Frontal cortex (tissue), 4 donors: ENCODE data around the gene CRAT. TPM values are rescaled to one million over a fixed set of nuclear protein-coding genes. Genes with fewer than 3 reads are reported as not detected.

Experiments
- DNase-seq, 2 donors: peaks; one replicate each; pipeline ENCODE4 v3.0.0; 2012; ENCODE audit warnings: low spot score in 2 of 2
- FAIRE-seq: peaks from 2 replicates; lab custom pipeline; 2012; peaks lifted over from hg19 to GRCh38; lab: Jason Lieb, UNC
- total RNA-seq: library from RNA; depleted of rRNA; stranded (reverse); fragments of >200 nt; gene quantifications from one replicate; pipeline ENCODE4 v1.2.3, GENCODE V29; 2014
- donor health status: control.
- donor health status: control.
- donor health status: control.

CRAT gene
- total RNA-seq: 12.2 TPM

DNA sequence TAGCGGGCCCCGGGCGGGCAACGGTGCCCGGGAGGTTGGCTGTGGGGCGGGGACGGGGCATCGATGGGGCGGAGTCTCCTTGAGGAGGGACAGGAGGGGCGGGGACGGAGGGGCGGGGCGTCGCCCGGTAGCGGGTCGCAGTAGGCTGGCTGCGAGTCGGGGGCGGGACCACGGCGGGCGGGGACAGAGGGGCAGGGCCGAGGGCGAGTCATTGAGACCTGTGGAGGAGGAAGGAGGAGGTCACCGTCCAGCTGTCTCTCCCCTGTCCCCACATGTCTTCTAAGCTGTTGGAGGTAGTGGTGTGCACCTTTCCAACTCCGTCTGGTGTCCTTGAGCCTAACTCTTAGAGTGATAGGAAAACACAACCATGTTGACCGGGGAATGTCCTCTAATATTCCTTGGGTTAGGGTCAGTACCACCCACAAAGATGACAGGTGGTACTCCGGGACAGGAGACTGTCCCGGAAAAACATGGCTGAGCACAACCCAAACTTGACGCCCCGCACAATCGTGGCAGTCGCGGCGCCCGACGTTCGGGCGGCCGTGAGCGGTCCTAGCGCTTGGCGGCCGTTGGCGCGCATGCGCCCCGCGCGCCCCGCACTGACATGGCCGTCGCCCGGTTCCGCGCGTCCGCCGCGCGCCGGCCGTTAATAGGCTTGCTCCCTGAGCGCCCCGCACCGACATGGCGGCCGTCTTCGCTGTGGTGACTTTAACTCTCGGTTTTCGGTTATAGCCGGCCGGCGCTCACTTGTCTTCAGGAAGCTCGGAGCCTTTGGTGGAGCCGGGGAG is at the start of gene CRAT, which contains the start of gene PTPA:
CRAT (minus strand) TSS at position 54 of the 788 bp plus-strand sequence. CDS start 284 bp downstream, outside the sequence.
PTPA (plus strand) TSS at position 676 of the 788 bp plus-strand sequence. CDS start 186 bp downstream, outside the sequence.
- DNase-seq (peak; percentile 100), FAIRE-seq (no peak)

DNA sequence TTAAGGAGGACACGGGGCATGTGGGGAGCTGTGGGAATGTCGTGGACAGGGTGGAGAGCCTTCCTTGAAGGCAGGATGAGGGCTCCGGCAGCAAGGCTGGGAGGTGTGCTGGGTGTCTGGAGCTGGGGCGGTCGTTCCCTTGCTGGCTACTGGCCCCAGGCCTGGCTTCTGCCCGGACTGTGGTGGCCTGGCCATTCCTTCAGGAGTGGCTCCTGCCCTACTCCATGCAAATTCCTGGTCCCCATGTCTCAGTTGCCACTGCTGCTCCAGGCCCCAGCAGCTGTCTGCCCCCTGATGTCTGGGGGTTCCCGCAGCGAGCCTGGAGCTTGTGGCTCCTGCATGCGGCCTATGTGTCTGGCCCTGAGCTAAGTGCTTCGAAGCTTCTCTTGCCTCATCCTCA is 45.6 kb upstream of the CRAT start:
- no peak for FAIRE-seq
- DNase-seq: no peak

DNA sequence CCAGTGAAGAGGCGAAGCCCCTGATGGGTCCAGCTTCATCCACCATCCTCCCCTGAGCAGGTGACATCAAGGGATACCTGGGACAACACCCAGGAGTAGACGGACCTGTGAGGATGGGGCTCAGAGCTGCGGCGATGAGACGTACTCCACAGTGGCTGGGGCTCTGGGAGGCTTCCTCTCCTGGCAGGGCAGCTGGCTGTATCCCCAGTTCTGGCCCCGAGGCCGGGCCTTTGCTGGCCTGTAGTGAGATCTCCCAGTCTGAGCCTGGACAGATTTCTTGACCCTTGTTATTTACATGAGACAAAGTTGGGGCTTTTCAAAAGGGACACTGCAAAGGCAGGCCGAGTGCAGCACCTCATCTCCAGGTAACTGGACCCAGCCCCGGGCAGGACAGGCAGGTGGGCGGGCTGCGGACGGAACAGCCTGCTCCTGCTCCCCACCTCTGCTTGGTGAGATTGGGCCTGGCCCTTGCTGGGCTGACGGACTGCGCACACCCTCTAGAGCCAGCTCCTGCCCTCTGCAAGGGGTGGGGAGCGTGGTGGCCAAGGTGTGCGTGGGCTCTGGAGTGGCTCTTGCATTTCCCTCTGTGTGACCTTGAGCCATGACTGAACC is 44.4 kb upstream of the CRAT start:
- no peak for DNase-seq
- no peak for FAIRE-seq

DNA sequence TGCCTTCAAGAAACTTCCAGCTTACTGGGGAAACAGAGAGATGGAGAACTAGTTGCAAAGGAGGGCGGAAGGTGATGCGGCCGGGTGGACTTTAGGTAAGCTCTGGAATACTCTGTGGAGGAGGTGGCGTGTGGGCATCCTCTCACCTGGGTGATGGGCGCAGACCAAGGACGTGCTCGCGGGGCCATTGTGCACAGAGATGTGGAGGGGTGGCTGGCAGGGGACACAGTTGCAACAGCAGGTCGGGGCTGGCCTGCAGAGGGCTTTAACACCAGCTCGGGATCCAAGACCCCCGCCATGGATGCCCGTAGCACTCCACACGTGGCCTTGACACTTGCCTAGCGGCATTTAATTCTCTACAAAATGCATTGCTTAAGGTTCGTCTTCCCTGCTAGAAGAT is 40.9 kb upstream of the CRAT start:
- no peak for FAIRE-seq
- DNase-seq: no peak

DNA sequence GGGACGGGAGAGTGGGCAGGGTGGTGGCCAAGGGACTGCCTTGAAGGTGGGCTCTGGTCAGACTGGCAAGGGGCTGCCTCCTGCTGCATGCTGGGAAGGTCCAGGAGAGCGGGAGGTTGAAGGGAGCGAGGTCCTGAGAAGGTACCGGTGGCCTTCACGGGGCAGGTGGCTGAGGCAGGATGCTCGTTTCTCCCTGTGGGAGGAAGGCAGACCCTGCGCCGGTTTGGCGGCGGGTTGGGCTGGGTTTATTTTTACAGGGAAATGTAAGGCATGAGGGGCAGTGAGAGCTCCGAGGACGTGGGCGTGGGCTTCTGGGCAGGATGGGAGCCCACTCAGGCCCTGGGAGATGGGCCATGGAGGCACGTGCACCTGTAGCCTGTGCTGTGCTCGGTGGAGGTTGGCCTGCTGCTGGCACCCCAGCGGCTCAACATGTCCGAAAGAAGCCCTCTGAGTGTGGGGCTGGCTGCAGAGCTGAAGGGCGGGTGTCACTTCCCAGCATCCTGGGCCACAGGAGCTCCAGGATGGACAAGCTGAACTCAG is 40.1 kb upstream of the CRAT start:
- DNase-seq (no peak), FAIRE-seq (no peak)

DNA sequence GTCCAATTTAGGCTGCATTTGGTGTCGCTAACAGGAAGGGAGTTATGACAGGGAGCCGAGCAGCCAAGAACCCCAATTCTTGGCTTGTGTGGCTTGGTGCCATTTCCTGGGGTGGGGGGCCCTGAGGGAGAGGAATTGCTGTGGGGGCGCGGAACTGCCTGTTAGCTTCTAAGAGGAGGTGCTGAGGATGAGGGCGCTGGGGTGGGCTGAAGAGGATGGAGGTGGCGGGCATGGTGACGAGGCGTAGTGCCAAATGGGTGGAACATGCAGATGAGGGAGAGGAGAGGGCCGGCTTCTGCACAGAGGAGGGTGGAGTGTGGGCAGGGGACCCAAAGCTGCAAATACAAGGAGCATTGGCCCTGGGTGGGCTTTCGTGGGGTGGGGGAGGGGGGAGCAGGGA is 39.5 kb upstream of the CRAT start:
- DNase-seq (no peak), FAIRE-seq (no peak)

DNA sequence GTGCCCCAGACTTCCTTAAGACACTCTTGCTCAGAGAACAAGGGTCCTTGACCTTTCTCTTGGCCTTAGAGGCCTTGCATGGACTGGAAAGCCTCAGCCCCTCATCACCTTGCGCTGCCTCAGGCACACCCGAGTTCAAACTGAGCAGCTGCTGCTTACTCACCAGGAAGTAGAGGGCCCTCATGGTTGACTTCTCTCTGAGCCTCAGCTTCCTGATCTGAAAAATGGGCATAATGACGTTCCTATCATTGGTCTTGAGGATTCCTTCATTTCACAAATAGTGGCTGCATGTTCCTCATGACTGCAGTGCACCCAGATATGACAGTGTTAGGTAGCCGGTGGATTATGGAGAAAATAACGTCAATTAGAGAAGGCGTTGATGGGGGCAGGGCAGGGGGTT is 38.8 kb upstream of the CRAT start:
- DNase-seq: no peak
- no peak for FAIRE-seq

DNA sequence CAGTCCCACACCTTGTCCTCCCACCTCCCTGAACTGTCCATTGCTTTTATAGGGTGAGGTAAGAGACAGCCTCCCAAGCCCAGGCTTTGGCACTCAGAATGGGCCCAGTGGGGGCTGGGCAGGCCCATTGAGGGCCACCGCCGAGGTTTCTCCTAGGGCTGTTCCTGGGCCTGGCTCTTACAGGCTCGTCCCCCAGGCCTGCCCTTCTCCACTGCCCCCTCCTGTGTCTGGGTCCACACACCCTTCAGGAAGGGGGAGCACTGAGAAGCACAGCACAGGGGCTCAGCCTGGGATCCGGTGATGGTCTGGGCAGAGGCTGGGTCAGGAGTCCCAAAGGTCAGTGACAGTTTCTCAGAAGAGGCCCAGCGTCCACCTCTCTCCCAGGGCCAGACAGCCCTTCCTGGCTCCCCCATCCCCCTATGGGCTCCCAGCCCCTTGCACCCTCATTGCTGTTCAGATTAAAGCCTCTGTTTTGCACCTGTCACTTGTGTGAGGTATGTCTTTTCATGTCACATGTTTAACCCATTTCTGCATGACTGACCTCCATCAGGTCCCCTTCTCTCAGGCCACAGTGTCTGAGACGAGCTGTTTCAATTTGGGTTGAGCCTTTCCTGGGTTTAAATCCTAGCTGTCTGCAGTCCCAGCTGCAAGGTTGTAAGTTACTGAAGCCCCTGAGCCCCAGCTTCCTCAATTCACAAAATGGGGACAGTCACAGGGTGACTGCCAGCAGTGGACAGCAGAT is 38.0 kb upstream of the CRAT start:
- no peak for FAIRE-seq
- DNase-seq: no peak

DNA sequence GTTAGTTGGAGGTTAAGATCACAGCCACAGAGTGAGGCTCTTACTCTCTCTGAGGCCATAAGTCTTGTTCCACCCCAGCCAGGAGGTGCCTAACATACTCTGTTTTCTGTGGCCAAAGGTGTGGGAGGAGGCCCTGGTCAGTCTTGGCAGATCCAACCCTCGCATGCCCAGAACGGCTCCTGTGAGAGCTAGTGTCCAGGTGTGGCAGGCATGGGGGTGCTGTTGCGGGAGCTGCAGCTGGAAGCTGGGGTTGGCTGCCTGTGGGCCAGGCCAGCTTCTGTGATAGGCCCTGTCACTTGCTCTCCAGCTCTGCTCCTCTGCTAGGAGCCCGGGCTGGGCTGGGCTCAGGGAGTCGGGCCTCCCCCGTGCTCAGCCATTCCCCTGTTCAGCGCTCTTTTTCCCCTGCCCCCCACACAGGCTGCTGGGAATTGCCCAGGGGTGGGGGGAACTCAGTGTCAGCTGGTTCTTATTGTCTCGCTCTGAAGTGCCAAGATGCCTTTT is 35.9 kb upstream of the CRAT start:
- FAIRE-seq (no peak), DNase-seq (no peak)

DNA sequence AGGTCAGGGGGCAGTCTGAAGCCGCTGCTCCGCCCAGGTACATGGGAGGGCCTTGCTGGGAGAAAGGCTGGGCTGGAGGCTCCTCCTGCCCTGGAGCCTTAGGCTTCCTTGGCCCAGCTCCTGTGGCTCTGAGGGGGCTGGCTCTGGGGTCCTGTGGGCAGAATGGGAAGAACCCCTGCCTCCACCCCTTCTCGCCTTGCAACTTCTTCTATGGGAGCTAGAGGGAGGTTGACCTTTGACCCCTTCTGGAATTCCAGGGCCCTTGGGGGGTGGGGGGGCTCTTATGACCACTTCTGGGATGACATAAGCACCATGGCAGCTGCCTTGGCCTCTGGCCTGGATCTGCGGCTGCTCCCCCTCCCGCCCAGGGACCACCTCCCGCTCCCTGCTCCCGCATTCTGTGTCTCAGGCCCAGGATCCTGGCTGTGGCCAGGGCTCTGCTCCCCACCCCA is 35.3 kb upstream of the CRAT start:
- DNase-seq (peak in 1 of 2 donors; percentile 35), FAIRE-seq (no peak)

DNA sequence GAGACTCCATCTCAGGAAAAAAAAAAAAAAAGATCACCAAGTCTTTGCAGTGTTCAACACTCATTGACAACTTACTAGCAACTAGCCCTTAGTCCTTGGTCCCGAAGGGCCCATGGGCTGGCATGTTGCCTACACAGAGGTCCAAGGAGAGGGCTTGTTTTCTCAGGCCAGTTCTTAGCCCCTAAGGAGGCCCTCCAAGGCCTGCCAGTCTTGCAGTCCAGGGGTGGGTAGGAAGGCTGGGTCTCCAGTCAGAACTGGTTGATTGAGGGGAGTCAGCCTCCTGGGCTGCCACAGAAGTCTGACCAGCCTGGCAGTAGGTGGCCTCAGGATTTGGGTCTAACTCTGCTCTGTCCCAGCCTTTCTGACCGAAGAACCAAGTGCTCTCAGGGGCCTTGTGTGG is 34.7 kb upstream of the CRAT start:
- no peak for FAIRE-seq
- DNase-seq: no peak

DNA sequence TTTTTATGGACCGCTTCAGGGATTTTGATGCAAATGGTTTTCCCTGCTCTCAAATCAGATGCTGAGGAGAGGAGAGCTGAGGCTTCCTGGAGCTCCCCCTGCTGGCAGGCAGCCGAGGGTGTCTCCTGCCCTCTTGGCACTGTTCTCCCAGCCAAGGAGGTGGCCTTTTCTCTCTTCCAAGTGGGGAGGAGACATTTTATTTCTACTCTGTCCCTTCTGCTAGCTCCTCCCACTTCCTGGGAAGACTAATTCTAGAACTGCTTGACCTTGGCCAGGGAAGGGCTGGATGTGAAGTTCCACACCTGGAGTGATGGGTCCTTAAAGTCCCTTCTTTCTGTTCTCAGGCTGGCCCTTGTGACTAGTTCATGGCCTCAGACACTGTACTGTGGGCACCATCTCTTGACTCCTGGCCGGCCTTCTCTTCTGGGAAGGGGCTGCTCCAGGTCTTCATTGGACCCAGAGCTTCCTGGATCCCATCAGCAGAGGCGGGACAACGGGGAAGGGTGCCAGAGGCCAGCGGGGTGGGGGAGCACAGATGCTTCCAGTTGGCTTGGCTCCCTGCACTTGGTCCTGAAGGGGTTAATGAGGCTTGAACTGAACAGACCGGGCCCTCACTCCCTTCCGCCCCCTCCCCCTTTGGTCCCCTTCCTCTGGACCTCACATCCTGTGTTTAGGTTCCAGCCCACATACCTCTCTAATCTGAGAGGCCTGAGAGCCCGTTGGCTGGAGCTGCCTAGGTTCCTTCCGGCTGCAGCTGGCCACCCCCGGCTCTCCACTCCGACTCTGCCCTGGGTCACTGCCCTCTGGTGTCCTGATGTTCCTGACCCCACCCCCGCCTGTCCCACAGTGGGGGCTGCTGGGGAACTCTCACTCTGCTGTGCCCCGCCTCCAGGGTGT is 32.7 kb upstream of the CRAT start:
- FAIRE-seq: no peak
- peak; percentile 70 to 90 for DNase-seq

DNA sequence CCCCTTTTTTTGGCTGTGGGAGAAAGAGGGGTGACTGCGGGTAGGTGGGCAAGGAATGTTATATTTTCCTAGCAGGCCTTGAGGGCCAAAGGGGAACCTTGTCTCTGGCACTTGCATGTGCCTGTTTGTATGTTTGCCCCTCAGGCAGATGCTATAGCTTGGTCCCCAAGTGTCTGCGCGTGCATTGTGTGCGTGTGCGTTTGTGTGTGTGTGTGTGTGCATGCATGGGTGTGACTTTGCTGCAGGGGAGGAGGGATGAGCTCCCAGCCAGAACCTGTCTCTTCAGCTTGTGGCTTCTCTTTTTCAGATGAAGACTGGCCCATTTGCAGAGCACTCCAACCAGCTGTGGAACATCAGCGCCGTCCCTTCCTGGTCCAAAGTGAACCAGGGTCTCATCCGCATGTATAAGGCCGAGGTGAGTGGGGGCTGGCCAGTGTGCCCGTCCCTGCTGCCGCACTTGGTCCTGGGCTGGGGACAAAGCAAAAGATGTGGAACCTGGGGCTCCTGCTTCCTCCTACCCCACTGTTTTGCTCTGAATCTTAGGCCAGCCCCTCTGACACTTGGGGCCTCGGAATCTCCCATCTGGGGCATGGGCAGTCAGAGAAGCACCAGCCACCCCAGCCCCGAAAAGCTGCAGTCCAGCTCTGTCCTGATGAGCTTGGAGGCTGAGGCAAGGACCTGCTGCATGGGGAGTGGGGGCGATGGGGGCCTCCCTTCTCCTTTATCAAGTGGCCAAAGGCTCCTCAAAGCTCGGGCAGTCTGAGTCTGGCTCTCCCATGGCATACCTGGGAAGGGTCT is 31.7 kb upstream of the CRAT start:
- DNase-seq: no peak
- FAIRE-seq: no peak

DNA sequence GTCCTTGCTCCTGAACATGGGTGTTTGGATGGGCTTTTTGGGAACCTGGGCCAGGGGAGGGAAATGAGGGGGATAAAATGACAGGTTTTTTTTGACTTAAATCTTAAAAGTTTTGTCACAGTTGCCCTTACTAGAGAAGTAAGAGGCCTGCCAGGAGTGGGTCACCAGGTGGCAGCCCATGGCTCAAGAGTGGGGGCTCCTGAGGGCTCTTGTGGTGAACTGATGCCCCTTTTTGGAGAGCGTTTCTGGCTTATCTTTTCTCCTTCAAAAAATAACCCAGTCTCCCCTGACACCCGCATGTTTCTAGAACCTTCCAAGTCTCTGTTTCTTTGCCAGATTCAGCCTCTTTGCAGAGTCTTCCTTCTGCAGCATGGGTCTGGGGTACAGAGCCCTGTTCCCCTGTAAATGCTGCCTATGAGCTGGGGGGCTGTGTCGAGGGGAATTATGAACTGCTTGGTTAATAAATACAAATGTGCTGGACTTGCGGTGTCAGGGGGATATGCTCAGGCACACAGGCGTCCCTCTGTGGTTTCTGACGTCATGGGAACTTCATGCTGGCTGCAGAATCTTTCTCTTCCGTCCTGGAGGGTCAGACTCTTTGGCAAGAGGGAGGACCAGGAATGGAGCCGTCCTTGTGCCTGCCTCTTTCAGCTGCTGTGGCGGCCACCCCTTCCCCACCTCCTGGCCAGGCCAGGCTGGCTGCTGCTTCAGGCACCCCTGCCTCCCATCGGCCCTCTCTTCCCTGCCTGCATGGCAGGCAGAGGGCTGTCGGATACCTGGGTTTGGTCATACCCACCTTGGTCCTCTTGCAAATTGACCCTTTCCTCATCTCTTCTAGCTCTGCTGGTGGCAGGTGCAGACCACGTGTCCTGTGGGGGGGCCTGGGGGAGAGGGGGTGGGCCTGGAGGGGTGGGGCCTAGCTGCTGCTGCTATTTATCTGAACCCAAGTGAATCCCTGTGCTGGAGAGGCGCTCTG is 30.8 kb upstream of the CRAT start:
- DNase-seq: no peak
- FAIRE-seq: no peak

DNA sequence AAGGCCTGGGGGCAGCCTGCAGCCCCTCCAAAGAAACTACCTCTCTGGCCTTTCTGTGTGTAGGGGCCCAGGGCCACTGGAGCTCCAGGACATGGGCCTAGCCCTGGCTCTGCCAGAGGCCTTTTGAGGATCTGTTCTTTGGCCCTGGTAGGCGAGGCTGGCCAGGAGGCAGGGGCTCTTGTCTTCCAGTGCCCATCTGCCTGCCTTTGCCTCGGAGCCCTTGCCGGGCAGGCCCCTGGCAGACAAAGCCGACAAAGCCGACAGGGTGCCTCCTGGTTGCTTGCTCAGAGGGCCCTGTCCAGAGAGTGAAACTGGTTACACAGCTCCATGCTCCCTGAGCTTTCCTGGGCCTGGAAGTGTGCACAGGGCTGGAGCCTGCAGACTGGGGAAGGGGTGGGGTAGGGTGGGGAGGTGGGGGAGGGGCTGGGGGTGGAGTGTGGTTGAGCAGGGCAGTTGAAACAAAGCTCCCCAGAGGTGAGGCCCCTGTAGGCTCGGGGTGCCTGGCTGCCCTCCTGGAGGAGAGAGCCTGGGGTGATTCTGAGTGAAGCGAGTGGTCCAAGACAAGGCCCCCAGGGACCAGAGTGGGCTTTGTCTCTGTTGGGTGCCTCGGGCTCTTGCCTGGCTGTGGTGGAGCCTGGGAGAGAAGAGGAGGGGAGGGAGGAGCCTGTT is 29.9 kb upstream of the CRAT start:
- no peak for DNase-seq
- no peak for FAIRE-seq

DNA sequence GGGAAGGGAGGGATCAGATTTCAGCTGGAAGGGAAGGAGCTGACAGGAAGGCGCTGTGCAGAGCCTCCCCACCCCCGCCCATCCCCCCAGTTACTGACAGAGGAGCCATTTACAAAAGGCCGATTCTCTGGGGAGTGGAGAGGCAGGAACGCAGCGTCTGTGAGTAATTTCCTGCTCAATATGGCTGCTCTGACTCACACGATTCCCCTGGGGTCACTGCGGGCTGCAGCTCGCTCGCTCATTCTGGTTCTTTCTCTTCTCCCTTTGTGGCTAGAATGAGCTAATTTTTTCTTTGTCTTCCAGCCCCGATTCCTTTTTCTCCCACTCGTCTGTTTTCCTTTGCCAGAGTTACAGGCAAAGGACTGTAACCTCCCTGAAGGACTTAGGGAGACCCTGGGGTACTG is 29.4 kb upstream of the CRAT start:
- no peak for FAIRE-seq
- DNase-seq: peak; percentile 74 to 84
